ENCODE measurements around the gene DCP1B. TPM values are rescaled to one million over a fixed set of nuclear protein-coding genes. Genes with fewer than 3 reads are reported as not detected.

Gene DCP1B
- total RNA-seq, 1 experiment from 2014 or later, result 30.8 TPM

- Histone ChIP-seq H3K27me3 (ENCODE audit: low read length) (no peaks in the 10 kb centered on the region), H3K9ac (ENCODE audit: low read length) (no peak overlapping the region), H3K36me3 (ENCODE audit: insufficient read depth, low read length) (no peaks in the 10 kb centered on the region), H3K79me2 (ENCODE audit: low read length) (no peaks in the 10 kb centered on the region), H3K4me3 (ENCODE audit: low read length) (no peak overlapping the region), H3K9me2 (replicated peaks; ENCODE audit: insufficient read depth, low read length) (no peaks in the 10 kb centered on the region), H3K27ac (ENCODE audit: low read length) (no peak overlapping the region), H3K4me2 (ENCODE audit: low read depth, low read length, poor library complexity, severe bottlenecking) (no peak overlapping the region), H3K4me1 (ENCODE audit: low read length) (peaks cover 33% of the 10 kb centered on the region), H4K20me1 (ENCODE audit: insufficient read depth, low read depth, low read length) (no peaks in the 10 kb centered on the region), H3K9me3 (ENCODE audit: low read length) (no peaks in the 10 kb centered on the region), H2AFZ (ENCODE audit: low read length) (no peak overlapping the region)
- no peak for DNase-seq
Observed at GRCh38 chr12:1916371-1917171, 87.7 kb downstream of the DCP1B start.

- H3K9ac ChIP-seq (ENCODE audit: low read length), result no peak overlapping the region
- H3K4me3 ChIP-seq (ENCODE audit: low read length), result no peak overlapping the region
- peak overlapping the region; percentile 43; the same call in 1 of the 2 replicates for H2AFZ ChIP-seq (ENCODE audit: low read length)
Observed at GRCh38 chr12:1915082-1915968, 88.9 kb downstream of the DCP1B start.

DNA sequence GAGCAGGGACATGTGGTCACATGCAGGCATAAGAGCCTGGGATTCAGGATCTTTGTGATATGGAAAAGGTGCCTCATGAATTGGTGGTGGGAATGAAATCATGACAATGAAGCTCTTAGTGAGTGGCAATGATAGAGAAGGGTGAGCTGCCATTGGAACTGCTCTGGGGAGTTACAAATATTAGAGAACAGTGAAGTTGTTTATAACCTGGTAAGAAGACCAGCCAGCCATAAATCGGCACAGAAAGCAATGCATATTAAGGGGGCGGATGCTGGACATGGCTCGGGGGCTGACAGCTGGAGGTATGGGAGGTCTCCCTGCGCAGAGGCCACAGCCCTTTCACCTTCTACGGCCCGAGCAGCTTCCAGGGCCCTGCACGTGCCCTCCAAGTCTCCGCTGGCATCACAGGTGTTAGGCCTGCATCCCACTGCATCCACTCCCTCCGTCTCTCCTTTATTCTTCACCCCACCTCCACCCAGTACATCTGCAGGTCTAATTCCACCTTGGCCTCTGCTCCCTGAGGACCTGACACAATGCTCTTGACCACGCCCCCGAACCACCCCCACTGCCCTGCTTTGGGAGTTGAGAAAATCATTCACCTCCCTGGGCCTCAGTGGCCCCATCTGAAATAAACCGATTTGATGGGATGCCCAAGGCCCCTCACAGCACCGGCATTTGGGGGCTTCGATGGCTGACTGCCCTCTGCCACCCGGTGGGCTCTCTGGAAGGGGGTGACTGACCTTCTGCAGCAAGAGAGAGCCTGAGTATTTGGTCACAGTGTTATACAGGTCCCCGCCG lies 89.9 kb downstream of the DCP1B start:
- H3K79me2 ChIP-seq (ENCODE audit: low read length), result no peaks in the 10 kb centered on the region
- no peaks in the 10 kb centered on the region for H3K9me3 ChIP-seq (ENCODE audit: low read length)
- H3K27ac ChIP-seq (ENCODE audit: low read length), result no peak overlapping the region
- no peak overlapping the region for H3K4me2 ChIP-seq (ENCODE audit: low read depth, low read length, poor library complexity, severe bottlenecking)
- H3K36me3 ChIP-seq (ENCODE audit: insufficient read depth, low read length), result no peaks in the 10 kb centered on the region
- H3K9ac ChIP-seq (ENCODE audit: low read length), result no peak overlapping the region
- no peaks in the 10 kb centered on the region for H4K20me1 ChIP-seq (ENCODE audit: insufficient read depth, low read depth, low read length)
- no peak overlapping the region for H3K4me3 ChIP-seq (ENCODE audit: low read length)
- H3K9me2 ChIP-seq (replicated peaks; ENCODE audit: insufficient read depth, low read length), result no peaks in the 10 kb centered on the region
- H2AFZ ChIP-seq (ENCODE audit: low read length), result no peak overlapping the region
- H3K27me3 ChIP-seq (ENCODE audit: low read length), result no peaks in the 10 kb centered on the region
- H3K4me1 ChIP-seq (ENCODE audit: low read length), result peaks cover 32% of the 10 kb centered on the region
- DNase-seq, result no peak

More at GRCh38 chr12:1915082-1915968, 88.9 kb downstream of the DCP1B start:
- no peak for DNase-seq
- H3K4me2 ChIP-seq (ENCODE audit: low read depth, low read length, poor library complexity, severe bottlenecking), result no peak overlapping the region
- no peaks in the 10 kb centered on the region for H4K20me1 ChIP-seq (ENCODE audit: insufficient read depth, low read depth, low read length)
- no peaks in the 10 kb centered on the region for H3K9me2 ChIP-seq (replicated peaks; ENCODE audit: insufficient read depth, low read length)
- peaks cover 33% of the 10 kb centered on the region for H3K4me1 ChIP-seq (ENCODE audit: low read length)
- H3K9me3 ChIP-seq (ENCODE audit: low read length), result no peaks in the 10 kb centered on the region
- no peaks in the 10 kb centered on the region for H3K27me3 ChIP-seq (ENCODE audit: low read length)
- H3K27ac ChIP-seq (ENCODE audit: low read length), result no peak overlapping the region
- no peaks in the 10 kb centered on the region for H3K79me2 ChIP-seq (ENCODE audit: low read length)
- H3K36me3 ChIP-seq (ENCODE audit: insufficient read depth, low read length), result no peaks in the 10 kb centered on the region

GRCh38 chr12:1913377-1914113 lies 90.7 kb downstream of the DCP1B start:
- H3K9ac ChIP-seq (ENCODE audit: low read length), result no peak overlapping the region
- DNase-seq, result no peak

DNA sequence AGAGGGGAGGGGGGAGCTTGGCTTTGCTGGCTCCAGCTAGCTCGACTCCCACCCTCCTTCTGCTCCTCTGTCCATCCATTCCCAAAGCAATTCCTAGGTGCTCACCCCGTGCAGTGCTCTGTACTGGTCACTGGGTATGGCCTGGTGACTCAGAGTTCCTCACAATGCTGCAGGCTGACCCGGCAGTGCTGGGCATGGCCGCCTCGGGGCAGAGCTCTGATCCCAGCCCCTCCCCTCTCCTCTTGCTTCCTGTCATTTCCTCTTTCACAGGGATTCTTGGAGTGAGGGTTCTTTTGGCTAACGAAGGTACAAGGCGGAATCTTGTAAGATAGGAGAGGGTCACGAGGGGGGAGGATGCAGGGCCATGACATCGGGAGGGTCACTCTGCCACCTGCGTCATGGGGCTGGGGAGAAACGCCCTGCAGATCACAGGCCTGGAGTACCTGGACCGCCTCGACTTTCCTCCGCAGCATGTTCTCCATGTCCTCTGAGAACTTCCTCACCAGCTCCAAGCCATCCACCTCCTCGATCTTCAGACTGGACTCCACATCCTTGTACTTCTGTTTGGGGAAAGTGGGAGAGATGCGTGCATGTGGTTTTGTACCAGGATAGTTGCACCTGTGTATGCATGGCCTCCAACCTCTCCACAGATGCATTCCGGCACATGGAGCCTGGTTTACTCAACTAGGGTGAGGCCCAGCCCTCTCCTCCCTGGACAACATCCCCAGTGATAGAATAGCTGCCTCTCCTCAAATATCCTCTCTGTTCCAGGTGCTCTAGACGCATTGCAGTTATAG lies 91.5 kb downstream of the DCP1B start:
- Histone ChIP-seq H3K9ac (ENCODE audit: low read length) (no peak overlapping the region), H3K79me2 (ENCODE audit: low read length) (no peaks in the 10 kb centered on the region), H2AFZ (ENCODE audit: low read length) (no peak overlapping the region), H4K20me1 (ENCODE audit: insufficient read depth, low read depth, low read length) (no peaks in the 10 kb centered on the region), H3K27me3 (ENCODE audit: low read length) (no peaks in the 10 kb centered on the region), H3K9me3 (ENCODE audit: low read length) (no peaks in the 10 kb centered on the region), H3K4me1 (ENCODE audit: low read length) (peaks cover 16% of the 10 kb centered on the region), H3K4me3 (ENCODE audit: low read length) (no peak overlapping the region), H3K36me3 (ENCODE audit: insufficient read depth, low read length) (no peaks in the 10 kb centered on the region), H3K27ac (ENCODE audit: low read length) (no peak overlapping the region), H3K9me2 (replicated peaks; ENCODE audit: insufficient read depth, low read length) (no peaks in the 10 kb centered on the region), H3K4me2 (ENCODE audit: low read depth, low read length, poor library complexity, severe bottlenecking) (no peak overlapping the region)
- no peak for DNase-seq

More at GRCh38 chr12:1913377-1914113, 90.7 kb downstream of the DCP1B start:
- Histone ChIP-seq H3K27ac (ENCODE audit: low read length) (no peak overlapping the region), H4K20me1 (ENCODE audit: insufficient read depth, low read depth, low read length) (no peaks in the 10 kb centered on the region), H2AFZ (ENCODE audit: low read length) (no peak overlapping the region), H3K4me2 (ENCODE audit: low read depth, low read length, poor library complexity, severe bottlenecking) (no peak overlapping the region), H3K79me2 (ENCODE audit: low read length) (no peaks in the 10 kb centered on the region), H3K4me3 (ENCODE audit: low read length) (no peak overlapping the region), H3K9me2 (replicated peaks; ENCODE audit: insufficient read depth, low read length) (no peaks in the 10 kb centered on the region), H3K4me1 (ENCODE audit: low read length) (peaks cover 24% of the 10 kb centered on the region), H3K27me3 (ENCODE audit: low read length) (no peaks in the 10 kb centered on the region), H3K9me3 (ENCODE audit: low read length) (no peaks in the 10 kb centered on the region), H3K36me3 (ENCODE audit: insufficient read depth, low read length) (no peaks in the 10 kb centered on the region)

DNA sequence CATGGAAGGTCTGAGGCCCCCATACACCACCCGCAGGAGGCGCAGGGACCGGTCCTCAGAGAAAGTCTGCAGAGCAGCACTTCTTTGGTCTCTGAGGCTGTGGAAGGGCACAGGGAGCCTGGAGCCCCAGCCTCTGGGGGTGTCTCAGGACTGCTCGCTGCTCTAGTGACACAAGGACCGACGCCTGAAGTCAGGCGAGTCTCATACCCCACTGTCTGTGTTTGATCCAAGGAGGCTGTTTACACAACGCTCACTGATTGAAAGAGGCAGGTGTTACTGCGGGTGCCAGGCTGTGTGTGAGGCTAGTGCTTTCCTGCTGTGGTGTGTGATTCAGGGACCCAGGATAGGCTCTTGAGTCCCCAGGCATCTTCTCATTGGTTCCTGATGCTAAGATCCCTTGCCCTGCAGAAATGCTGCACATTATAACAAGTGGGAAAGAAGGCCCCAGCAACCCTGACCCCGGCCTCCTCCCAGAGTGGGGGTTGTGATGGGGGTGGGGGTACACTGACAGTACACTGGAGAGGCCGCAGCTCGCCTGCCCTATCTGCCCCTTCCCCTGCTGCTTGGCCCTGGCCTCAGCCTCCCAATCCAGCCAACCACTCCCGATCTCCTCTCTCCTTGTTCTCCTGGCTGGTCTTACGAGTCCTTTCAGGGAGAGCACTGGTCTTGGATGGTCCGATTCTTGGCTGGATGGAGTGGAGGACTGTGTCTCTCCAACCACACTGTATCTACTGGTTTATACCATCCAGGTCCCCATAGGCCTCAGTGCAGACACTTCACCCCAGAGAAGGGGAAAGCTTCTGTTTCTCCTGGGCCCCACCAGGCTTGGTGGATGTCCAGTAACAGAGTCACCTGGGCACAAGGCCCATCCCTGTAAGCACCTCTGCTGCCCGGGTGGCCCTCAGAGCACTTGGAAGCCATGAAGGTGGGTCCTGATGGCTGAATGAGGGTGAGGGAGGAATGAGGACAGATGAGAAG lies 92.4 kb downstream of the DCP1B start:
- Histone ChIP-seq H2AFZ (ENCODE audit: low read length) (no peak overlapping the region), H3K9me2 (replicated peaks; ENCODE audit: insufficient read depth, low read length) (no peaks in the 10 kb centered on the region), H3K27me3 (ENCODE audit: low read length) (no peaks in the 10 kb centered on the region), H3K79me2 (ENCODE audit: low read length) (no peaks in the 10 kb centered on the region), H4K20me1 (ENCODE audit: insufficient read depth, low read depth, low read length) (no peaks in the 10 kb centered on the region), H3K9me3 (ENCODE audit: low read length) (no peaks in the 10 kb centered on the region), H3K4me1 (ENCODE audit: low read length) (peaks cover 9% of the 10 kb centered on the region), H3K36me3 (ENCODE audit: insufficient read depth, low read length) (no peaks in the 10 kb centered on the region), H3K4me2 (ENCODE audit: low read depth, low read length, poor library complexity, severe bottlenecking) (no peak overlapping the region), H3K4me3 (ENCODE audit: low read length) (no peak overlapping the region), H3K27ac (ENCODE audit: low read length) (no peak overlapping the region), H3K9ac (ENCODE audit: low read length) (no peak overlapping the region)
- no peak for DNase-seq

All from Karpas-422 (cell line).